ENCODE results near the gene LILRB1.
"Not testable (repeated sequence)": the region's sequence is repeated elsewhere in the genome, so short reads cannot be mapped to it uniquely, and the experiment has no call there.

- TF ChIP-seq, protein P1, sequence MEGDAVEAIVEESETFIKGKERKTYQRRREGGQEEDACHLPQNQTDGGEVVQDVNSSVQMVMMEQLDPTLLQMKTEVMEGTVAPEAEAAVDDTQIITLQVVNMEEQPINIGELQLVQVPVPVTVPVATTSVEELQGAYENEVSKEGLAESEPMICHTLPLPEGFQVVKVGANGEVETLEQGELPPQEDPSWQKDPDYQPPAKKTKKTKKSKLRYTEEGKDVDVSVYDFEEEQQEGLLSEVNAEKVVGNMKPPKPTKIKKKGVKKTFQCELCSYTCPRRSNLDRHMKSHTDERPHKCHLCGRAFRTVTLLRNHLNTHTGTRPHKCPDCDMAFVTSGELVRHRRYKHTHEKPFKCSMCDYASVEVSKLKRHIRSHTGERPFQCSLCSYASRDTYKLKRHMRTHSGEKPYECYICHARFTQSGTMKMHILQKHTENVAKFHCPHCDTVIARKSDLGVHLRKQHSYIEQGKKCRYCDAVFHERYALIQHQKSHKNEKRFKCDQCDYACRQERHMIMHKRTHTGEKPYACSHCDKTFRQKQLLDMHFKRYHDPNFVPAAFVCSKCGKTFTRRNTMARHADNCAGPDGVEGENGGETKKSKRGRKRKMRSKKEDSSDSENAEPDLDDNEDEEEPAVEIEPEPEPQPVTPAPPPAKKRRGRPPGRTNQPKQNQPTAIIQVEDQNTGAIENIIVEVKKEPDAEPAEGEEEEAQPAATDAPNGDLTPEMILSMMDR (IDR thresholded peaks at IDR 0.05; ENCODE audit: poor library complexity) = not testable (repeated sequence)
- TF ChIP-seq EZH2 (IDR thresholded peaks at IDR 0.05; ENCODE audit: borderline replicate concordance) = not testable (repeated sequence)
These were observed 13.3 kb downstream of the LILRB1 start for GRCh38 chr19:54643583-54643982.
